DMS 273 (cell line): ENCODE measurements around the gene OXSM.

ENCODE experiments used
- DNase-seq: peaks from one replicate; lab custom pipeline; 2025; ENCODE audit not compliant: unreplicated experiment; lab: John Stamatoyannopoulos, UW

The OXSM gene

GRCh38 chr3:25803833-25804232 lies 13.9 kb downstream of the OXSM start:
- no peak for DNase-seq

DNA sequence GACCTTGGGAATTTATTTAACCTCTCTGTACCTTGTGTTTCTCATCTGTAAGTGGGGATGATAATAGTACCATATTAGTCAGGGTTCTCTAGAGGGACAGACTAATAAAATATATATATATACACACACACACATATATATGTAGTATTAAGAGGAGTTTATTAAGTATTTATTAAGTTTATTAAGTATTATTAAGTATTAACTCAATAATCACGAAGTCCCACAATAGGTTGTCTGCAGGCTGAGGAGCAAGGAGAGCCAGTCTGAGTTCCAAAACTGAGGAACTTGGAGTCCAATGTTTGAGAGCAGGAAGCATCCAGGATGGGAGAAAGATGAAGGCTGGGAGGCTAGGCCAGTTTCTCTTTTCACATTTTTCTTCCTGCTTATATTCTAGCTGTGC lies 14.8 kb downstream of the OXSM start:
- DNase-seq, result no peak

DNA sequence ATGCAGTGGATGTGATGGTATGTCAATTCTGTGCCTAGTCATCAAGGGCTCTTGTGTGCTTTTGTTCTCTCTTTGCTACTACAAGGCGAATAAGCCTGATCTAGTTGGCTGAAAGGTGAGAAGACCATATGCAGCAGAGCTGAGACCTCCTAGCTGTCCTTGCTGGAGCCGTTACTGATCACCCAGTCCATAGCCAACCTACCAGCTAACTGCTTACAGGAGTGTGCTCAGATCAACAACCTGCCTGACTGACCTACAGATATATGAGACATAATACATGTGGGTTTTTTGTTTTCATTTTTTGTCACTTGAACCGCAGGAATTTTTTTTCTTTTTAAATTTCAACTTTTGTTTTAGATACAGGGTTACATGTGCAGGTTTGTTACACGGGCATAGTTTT lies 22.8 kb downstream of the OXSM start:
- DNase-seq, result no peak

GRCh38 chr3:25817107-25817506 lies 27.2 kb downstream of the OXSM start:
- DNase-seq, result no peak

DNA sequence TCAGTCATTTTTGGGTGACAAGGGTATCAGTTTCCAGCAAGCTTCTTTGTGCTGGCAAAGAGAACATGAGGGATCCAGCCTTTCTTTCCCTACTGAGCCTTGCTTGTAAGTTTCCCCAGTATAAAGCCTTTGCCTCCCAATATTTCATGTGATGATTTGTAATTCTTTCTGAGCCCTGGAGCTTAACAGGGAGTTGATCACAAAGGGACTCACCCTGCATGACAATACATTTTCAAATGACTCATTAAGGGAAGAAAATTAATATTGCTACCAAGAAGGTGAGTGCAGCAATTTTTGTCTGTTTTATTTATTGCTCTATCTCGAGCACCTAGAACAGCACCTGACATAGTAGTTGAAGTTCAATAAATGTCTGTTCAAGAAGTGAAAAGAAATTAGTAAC lies 27.7 kb downstream of the OXSM start:
- DNase-seq, result no peak

- no peak for DNase-seq
These were observed 28.4 kb downstream of the OXSM start for GRCh38 chr3:25818335-25818734.

DNA sequence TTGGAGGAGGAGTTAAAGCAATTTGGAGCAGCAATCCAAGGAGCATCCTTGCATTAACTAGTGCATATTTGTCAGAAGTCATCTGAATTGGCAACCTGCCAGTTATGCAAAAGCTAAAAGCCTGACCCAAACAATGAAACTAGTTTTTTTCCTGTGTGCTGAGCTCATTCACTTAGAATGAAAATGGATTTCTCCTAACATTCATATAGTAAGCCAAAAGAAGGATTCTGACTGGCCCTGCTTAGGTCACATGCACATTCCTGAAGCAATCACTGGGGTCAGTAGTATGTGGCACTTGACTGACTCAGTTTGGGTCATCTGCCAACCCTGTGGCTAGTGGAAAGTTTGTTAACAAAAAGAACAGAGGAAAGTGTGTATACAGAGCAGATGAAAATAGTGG lies 30.5 kb downstream of the OXSM start:
- peak; percentile 30 for DNase-seq

GRCh38 chr3:25820816-25821486 lies 31.1 kb downstream of the OXSM start:
- DNase-seq, result no peak

GRCh38 chr3:25821746-25822573 lies 32.1 kb downstream of the OXSM start:
- no peak for DNase-seq

DNA sequence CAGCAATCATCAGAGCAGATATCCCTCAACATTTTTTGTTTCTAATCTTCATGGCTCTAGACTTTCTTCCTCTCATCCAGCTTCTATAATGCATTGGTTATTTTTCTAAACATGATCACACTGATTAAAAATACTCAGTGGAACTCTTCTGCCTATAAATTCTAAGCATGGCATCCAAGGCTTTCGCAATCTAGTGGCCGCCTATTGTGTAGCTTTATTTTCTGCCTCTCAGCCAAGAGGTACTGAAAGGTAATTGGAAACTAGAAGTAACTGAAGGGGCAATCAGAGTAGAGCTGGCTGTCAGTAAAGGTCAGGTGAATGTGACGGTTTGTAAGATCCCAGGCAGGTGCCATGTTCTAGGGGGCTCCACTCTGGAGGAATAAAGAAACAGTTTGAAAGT lies 33.4 kb downstream of the OXSM start:
- DNase-seq, result no peak

- no peak for DNase-seq
These were observed 36.6 kb downstream of the OXSM start for GRCh38 chr3:25826510-25826909.

DNA sequence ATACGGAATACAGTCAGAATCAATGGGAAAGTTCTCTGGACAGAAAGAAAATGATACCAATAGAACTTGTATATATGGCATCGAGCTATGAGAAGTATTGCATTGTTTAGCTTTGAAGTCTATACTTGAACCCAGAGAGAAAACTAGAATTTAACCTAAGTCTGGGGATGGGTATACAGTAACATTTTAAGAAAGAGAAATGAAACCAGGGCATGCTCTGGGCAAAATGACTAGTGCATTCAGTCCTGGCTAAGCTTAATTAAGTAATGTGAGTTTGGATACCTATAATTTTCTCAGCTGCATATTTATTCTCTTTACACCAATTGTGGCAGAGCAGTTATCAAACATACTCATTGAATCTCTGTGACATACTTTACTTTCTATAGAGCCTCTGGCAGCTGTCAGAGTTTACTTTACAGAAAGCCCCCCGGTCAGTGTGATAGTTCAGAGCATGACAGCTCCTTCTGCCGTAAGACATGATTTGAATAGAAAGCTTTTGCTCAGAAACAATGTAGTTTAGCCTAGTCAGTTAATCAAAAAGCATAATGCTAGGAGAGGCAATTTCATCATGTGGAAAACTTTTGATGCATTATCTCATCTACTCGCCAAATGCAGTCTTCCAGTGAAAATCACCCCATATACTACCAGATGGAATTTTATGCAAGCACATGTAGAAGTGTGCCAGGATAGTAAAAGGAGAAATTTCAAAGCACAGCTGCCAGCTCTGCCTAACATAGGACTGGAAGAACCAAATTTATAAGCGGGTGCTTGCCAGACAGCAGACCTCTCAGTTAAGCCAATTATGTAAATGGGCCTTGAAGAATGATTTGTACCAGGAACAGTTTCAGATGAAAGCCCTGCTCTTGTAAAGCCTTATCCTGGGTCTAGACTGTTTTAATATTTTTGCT lies 40.7 kb downstream of the OXSM start:
- peak; percentile 91 for DNase-seq

DNA sequence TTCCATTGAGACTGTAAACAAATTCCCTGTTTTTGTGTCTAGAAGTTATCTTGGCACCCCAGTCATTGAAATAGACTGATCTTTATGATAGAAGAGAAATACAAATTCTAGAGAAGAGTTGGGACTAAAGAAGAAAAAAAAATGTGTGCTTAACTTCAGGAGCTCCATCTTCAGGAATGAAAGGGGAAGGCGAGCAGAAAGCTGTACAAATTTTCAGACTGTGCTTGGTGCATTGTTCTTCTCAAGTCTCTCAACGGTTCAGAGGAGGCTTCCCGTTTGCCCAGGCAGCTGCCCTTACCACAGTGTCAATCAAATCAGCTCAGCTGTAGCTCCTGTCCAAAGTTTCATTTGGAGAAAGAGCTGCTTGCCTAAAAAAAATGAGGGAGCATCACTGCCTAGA lies 41.7 kb downstream of the OXSM start:
- DNase-seq, result peak; percentile 71

GRCh38 chr3:25834346-25834745 lies 44.5 kb downstream of the OXSM start:
- no peak for DNase-seq

DNA sequence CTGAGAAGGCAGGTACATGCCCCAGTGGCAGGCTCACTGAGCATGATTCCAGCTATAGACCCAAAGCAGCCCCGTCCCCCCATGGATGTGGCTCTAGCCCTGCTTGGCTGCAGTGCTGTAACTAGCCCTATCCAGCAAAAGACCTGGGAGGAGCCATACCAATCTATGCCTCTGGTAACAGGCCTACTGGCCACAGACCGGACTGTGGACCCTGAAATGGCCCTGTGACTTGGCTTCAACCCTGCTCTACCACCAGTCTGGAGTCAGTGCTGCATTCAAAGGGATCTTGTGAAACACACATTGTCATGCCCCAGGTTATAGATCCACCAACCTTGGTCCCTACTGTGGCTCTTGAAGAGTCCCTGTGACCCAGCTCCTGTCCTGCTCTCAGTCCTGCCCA lies 46.7 kb downstream of the OXSM start:
- DNase-seq, result no peak

DNA sequence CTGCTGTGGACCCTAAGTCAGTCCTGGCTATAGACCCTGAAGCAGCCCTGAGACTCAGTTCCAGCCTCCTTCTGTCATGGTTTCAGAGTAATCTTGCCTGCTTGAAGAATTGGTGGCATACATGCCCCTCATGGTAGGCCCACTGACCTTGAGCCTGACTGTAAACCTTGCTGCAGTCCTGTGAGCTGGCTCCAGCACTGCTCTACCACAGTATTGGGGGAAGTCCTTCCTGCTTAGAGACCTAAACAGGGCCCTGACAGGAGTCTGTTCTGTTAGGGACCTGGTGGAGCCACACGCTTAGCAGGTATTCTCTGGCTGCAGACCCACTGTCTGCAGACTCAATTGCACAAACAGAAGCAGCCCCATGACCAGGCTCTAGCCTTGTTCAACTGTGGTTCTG lies 47.1 kb downstream of the OXSM start:
- DNase-seq, result no peak

- no peak for DNase-seq
These were observed 50.2 kb downstream of the OXSM start for GRCh38 chr3:25840099-25840498.

- no peak for DNase-seq
These were observed 53.4 kb downstream of the OXSM start for GRCh38 chr3:25843332-25843731.
